Measurements from ENCODE around the gene PRKCH. TPM values are rescaled to one million over a fixed set of nuclear protein-coding genes. Genes with fewer than 3 reads are reported as not detected.
"Not testable (repeated sequence)": the region's sequence is repeated elsewhere in the genome, so short reads cannot be mapped to it uniquely, and the experiment has no call there.

PRKCH gene
- total RNA-seq, 2 donors from 2014 or later: 18.2 to 82.4 TPM

DNA sequence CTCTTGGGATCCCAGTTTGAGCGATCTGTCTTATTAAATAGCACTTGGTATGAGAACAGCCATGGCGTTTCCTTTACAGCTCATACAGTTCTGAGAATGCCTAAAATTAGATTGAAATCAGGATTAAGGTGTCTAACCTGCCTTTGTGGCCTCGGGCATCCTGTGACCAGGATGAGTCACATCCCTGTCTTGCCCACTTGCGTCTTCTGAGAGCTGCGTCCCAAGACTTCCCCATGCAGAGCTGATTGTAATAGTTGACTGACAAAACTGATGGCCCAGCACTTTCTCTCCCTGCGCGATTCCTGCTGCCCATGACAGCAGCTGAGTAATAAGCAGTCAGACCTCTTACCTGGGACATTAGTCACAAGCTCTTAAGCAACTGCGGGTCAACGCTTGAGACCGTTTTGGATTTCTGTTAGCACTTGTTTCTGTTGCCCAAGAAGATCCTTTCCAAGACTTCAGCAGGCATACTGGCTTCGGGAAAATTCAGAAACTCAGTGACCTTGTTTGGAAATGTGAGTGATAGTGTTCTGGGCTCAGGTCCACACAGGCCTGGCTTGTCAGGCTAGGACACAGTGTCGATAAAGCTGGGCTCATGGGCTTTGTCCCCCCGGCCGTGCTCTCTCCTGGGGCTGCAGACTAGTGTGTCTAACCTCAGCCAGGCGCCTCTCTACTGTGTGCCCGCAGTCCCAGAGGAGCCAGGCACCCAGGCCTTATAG is 204.1 kb downstream of the PRKCH start:
- Histone ChIP-seq H3K9me3 (no peaks in the 10 kb centered on the region), H3K4me1 (peaks cover 78% of the 10 kb centered on the region), H3K27ac (peak overlapping the region; percentile 93 to 98 (median 98)), H3K4me3 (no peak overlapping the region), H3K27me3 (no peaks in the 10 kb centered on the region), H3K36me3 (replicated peaks in 1 of 2; ENCODE audit: insufficient read depth in 1 of 2, low read depth in 2 of 2) (no peaks in the 10 kb centered on the region)
- intact Hi-C loops (cut with DNase I): no loop called here
- TF ChIP-seq, protein P1, sequence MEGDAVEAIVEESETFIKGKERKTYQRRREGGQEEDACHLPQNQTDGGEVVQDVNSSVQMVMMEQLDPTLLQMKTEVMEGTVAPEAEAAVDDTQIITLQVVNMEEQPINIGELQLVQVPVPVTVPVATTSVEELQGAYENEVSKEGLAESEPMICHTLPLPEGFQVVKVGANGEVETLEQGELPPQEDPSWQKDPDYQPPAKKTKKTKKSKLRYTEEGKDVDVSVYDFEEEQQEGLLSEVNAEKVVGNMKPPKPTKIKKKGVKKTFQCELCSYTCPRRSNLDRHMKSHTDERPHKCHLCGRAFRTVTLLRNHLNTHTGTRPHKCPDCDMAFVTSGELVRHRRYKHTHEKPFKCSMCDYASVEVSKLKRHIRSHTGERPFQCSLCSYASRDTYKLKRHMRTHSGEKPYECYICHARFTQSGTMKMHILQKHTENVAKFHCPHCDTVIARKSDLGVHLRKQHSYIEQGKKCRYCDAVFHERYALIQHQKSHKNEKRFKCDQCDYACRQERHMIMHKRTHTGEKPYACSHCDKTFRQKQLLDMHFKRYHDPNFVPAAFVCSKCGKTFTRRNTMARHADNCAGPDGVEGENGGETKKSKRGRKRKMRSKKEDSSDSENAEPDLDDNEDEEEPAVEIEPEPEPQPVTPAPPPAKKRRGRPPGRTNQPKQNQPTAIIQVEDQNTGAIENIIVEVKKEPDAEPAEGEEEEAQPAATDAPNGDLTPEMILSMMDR (IDR thresholded peaks at IDR 0.05): no peak
- peak in 2 of 3 donors; percentile 43 to 45 for TF ChIP-seq POLR2A (IDR thresholded peaks at IDR 0.05)
- DNase-seq (peak; percentile 74 to 91 (median 84)), ATAC-seq (peak; percentile 57)
- WGBS, 2 donors: 8 to 13% methylated on average over 12 to 16 of the region's 16 CpGs

DNA sequence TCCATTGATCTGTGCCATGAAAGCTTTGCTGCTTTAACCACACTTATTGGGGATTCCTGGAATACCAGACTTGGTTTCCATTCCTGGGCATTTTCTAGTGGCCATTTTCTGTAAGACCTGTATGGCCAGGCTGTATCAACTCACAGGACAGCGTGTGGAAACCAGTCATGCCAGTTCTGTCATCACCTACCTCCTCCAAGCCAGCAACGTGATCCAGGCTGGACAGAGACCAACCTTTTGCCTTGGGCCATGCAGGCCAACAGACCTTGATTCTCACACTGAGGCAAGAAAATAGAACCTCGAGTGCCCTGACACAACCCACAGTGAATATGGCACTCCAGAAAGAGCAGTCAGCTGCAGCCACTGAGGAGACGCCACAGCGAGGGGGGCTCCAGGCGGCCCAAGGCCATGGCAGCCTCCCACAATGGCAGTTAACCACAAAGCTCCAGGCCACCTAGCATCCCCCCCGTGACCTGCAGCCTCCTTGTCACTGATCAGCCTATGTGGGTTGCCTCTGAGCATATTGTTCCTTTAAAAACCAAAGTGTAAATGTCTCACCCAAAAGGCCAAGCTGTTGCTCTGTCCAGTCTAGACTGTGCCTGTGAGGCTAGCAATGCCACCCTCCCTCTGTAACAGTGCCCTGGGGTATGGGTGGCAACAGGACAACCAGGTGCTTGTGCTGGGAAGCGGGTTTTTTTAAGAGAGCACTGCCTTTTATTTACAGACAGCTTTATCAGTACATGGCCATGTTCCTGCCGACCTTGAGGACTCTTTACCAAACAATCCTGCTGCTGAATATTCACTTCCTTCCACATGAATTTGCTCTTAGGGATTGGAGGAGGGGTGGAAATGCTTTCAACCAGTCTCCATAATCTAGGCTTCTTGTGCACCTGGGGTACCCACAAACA is 205.3 kb downstream of the PRKCH start:
- ATAC-seq (peak; percentile 84), DNase-seq (peak; percentile 93 to 97 (median 96))
- H3K9me3 ChIP-seq: no peaks in the 10 kb centered on the region
- no peaks in the 10 kb centered on the region for H3K27me3 ChIP-seq
- peaks cover 87% of the 10 kb centered on the region for H3K4me1 ChIP-seq
- H3K36me3 ChIP-seq (replicated peaks in 1 of 2; ENCODE audit: insufficient read depth in 1 of 2, low read depth in 2 of 2): no peaks in the 10 kb centered on the region
- peak overlapping the region; percentile 93 to 98 (median 98) for H3K27ac ChIP-seq
- WGBS, 2 donors: 21 to 36% methylated on average over 7 to 9 of the region's 9 CpGs
- TF ChIP-seq, protein P1 (IDR thresholded peaks at IDR 0.05): peak in 4 of 7 experiments; percentile 43 to 61 (median 50)
- TF ChIP-seq POLR2A (IDR thresholded peaks at IDR 0.05): peak in 2 of 3 donors; percentile 62 to 66
- H3K4me3 ChIP-seq: no peak overlapping the region
- intact Hi-C loops (cut with DNase I): no loop called here

DNA sequence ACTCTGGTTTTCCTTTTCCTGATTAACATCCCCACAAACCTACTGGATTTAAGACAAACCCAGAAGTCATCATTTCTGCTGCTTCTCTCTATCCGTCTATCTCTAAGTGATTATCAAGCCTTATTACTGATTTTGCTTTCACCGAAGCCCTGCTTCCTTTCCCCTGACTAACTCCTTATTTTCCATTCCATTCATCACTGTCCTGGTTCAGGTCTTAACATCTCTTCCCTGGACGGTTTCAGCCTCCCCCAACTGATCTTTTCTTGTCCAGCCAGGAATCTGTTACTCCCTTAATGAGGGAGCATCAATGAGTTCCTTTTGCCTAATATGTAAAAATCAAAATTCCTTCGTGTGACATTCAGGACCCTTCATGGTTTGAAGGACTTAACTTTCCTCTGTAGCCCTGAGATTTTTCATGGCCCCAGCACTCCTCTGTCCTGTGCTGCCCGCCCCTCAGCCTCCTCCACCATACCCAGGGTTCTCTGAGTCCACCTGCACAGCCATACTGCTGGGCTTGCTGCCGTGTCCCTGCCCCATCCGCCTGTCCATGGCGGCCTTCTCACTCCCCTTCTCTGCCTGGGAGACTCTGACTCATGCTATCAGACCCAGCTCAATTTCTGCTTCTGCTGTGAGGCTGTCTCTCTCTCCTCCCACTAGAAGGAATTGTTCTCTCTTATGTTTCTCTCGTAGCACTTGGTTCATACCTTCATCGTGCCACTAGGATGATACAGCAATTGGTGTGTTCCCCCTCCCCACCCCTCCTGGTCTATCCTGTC is 206.1 kb downstream of the PRKCH start:
- DNase-seq (peak in 3 of 4 donors; percentile 42 to 69 (median 59)), ATAC-seq (peak; percentile 13)
- H3K36me3 ChIP-seq (replicated peaks in 1 of 2; ENCODE audit: insufficient read depth in 1 of 2, low read depth in 2 of 2): no peaks in the 10 kb centered on the region
- intact Hi-C loops (cut with DNase I): no loop called here
- no peak overlapping the region for H3K4me3 ChIP-seq
- peak overlapping the region; percentile 93 to 98 (median 98) for H3K27ac ChIP-seq
- H3K27me3 ChIP-seq: no peaks in the 10 kb centered on the region
- 26 to 29% methylated on average over 10 of the region's 10 CpGs for WGBS, 2 donors
- peaks cover 90% of the 10 kb centered on the region for H3K4me1 ChIP-seq
- TF ChIP-seq, protein P1 (IDR thresholded peaks at IDR 0.05): peak in 1 of 7 experiments; percentile 12
- no peak for TF ChIP-seq POLR2A (IDR thresholded peaks at IDR 0.05)
- no peaks in the 10 kb centered on the region for H3K9me3 ChIP-seq

DNA sequence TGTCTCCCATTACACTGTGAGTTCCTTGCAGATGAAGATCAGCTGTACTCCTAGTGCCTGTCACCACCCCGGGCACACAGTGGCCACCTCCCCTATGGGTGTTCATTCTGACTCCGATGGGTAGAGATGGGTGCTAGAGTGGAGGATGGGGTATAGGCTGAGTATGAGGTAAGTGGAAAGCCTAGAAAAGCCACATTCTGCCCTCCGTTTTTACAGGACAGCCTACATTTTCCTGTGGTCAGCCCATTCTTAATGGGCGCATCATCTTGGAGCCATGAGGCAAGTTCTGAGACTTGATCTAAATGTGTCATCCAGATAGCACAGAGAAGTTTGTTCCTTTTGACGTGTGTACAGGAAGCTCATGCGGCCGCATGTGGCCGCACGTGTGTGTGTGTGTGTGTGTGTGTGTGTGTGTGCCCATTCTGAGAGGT is 207.2 kb downstream of the PRKCH start:
- TF ChIP-seq, protein P1 (IDR thresholded peaks at IDR 0.05): no peak
- TF ChIP-seq POLR2A (IDR thresholded peaks at IDR 0.05): no peak
- H3K27me3 ChIP-seq: no peaks in the 10 kb centered on the region
- no peak for ATAC-seq
- H3K4me1 ChIP-seq: peaks cover 90% of the 10 kb centered on the region
- peak overlapping the region; percentile 93 to 98 (median 98) for H3K27ac ChIP-seq
- no peaks in the 10 kb centered on the region for H3K36me3 ChIP-seq (replicated peaks in 1 of 2; ENCODE audit: insufficient read depth in 1 of 2, low read depth in 2 of 2)
- H3K9me3 ChIP-seq: no peaks in the 10 kb centered on the region
- intact Hi-C loops (cut with DNase I): no loop called here
- H3K4me3 ChIP-seq: no peak overlapping the region
- no peak for DNase-seq
- 54 to 56% methylated on average over 9 of the region's 9 CpGs for WGBS, 2 donors

DNA sequence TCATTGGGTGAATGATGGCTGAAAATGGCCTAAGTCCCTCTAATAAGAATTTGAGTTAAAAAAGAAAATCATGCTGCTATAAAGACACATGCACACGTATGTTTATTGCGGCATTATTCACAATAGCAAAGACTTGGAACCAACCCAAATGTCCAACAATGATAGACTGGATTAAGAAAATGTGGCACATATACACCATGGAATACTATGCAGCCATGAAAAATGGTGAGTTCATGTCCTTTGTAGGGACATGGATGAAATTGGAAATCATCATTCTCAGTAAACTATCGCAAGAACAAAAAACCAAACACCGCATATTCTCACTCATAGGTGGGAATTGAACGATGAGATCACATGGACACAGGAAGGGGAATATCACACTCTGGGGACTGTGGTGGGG is 208.0 kb downstream of the PRKCH start:
- intact Hi-C loops (cut with DNase I); H3K4me3 ChIP-seq; H3K9me3 ChIP-seq; H3K27ac ChIP-seq; ATAC-seq; H3K27me3 ChIP-seq; H3K36me3 ChIP-seq (replicated peaks in 1 of 2; ENCODE audit: insufficient read depth in 1 of 2, low read depth in 2 of 2); DNase-seq: not testable (repeated sequence)
- WGBS, 2 donors: 98% methylated on average over 2 to 3 of the region's 5 CpGs
- H3K4me1 ChIP-seq: peaks cover 90% of the 10 kb centered on the region

Data from body of pancreas (tissue), 4 donors.